RWPE2 (cell line): Measurements from ENCODE around the gene SPACDR.
"Not testable (repeated sequence)": the region's sequence is repeated elsewhere in the genome, so short reads cannot be mapped to it uniquely, and the experiment has no call there.

Experiments
- ATAC-seq: fragments of 200-7000 bp; cut with Tn5 transposase; 3 replicates; pipeline ENCODE4 v1.9.1; 2021; ENCODE audit warnings: low read depth
- DNase-seq: peaks from one replicate; pipeline ENCODE4 v3.0.0-alpha.2; 2020; ENCODE audit warnings: low spot score
- H3K27ac ChIP-seq: fragments of 450-650 bp; 2 replicates; pipeline ENCODE4 v1.5.1; 2017; ENCODE audit warnings: mild to moderate bottlenecking; ENCODE audit not compliant: poor library complexity, severe bottlenecking
- H3K27me3 ChIP-seq: fragments of 250-450 bp; sonication (Bioruptor Pico); 2 replicates; pipeline ENCODE4 v1.5.1; 2021; ENCODE audit warnings: mild to moderate bottlenecking, moderate library complexity; ENCODE audit not compliant: insufficient read depth, poor library complexity, severe bottlenecking
- H3K36me3 ChIP-seq: fragments of 250-450 bp; sonication (Bioruptor Pico); 2 replicates; pipeline ENCODE4 v1.5.1; 2020; ENCODE audit warnings: low read depth, mild to moderate bottlenecking, moderate library complexity
- H3K4me1 ChIP-seq: fragments of 250-450 bp; sonication (Bioruptor Pico); 2 replicates; pipeline ENCODE4 v1.5.1; 2021; ENCODE audit warnings: mild to moderate bottlenecking, moderate library complexity; ENCODE audit not compliant: insufficient read depth, poor library complexity, severe bottlenecking
- H3K4me3 ChIP-seq: fragments of 250-450 bp; sonication (Bioruptor Pico); 2 replicates; pipeline ENCODE4 v1.5.1; 2021; ENCODE audit warnings: mild to moderate bottlenecking, moderate library complexity; ENCODE audit not compliant: severe bottlenecking
- H3K9me3 ChIP-seq: fragments of 250-450 bp; sonication (Bioruptor Pico); 2 replicates; pipeline ENCODE4 v1.5.1; 2021; ENCODE audit warnings: mild to moderate bottlenecking, moderate library complexity; ENCODE audit not compliant: severe bottlenecking
- TF ChIP-seq, protein P1 (sequence below): fragments of 450-650 bp; IDR thresholded peaks from one replicate; pipeline ENCODE4 v1.5.1; 2017; ENCODE audit warnings: mild to moderate bottlenecking, moderate library complexity; ENCODE audit not compliant: poor library complexity, severe bottlenecking

Gene SPACDR

GRCh38 chr7:100456562-100456961 is 7.5 kb downstream of the SPACDR start:
- Histone ChIP-seq H3K9me3 (no peaks in the 10 kb centered on the region), H3K4me1 (no peaks in the 10 kb centered on the region), H3K27ac (no peak overlapping the region), H3K4me3 (no peak overlapping the region), H3K27me3 (no peaks in the 10 kb centered on the region), H3K36me3 (no peaks in the 10 kb centered on the region)
- ATAC-seq (no peak), DNase-seq (no peak)
- TF ChIP-seq, protein P1, sequence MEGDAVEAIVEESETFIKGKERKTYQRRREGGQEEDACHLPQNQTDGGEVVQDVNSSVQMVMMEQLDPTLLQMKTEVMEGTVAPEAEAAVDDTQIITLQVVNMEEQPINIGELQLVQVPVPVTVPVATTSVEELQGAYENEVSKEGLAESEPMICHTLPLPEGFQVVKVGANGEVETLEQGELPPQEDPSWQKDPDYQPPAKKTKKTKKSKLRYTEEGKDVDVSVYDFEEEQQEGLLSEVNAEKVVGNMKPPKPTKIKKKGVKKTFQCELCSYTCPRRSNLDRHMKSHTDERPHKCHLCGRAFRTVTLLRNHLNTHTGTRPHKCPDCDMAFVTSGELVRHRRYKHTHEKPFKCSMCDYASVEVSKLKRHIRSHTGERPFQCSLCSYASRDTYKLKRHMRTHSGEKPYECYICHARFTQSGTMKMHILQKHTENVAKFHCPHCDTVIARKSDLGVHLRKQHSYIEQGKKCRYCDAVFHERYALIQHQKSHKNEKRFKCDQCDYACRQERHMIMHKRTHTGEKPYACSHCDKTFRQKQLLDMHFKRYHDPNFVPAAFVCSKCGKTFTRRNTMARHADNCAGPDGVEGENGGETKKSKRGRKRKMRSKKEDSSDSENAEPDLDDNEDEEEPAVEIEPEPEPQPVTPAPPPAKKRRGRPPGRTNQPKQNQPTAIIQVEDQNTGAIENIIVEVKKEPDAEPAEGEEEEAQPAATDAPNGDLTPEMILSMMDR, result no peak

DNA sequence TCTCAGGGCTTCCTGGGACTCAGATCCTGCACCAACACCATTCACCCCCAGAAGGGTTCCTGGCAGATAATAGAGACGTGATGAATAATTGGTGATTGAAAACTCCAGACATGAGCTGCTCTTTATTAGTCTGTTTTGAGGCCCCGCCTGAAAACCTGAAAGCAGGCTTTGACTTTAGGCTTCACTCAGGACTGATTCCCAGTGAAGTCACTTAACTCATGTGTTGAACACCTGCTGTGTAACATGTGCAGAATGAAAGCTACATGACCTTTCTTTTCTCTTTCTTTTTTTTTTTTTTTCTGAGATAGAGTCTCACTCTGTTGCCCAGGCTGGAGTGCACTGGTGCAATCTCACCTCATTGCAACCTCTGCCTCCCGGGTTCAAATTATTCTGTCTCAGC is 8.9 kb downstream of the SPACDR start:
- Histone ChIP-seq H3K27ac (no peak overlapping the region), H3K27me3 (no peaks in the 10 kb centered on the region), H3K4me1 (no peaks in the 10 kb centered on the region), H3K9me3 (no peaks in the 10 kb centered on the region), H3K4me3 (no peak overlapping the region), H3K36me3 (no peaks in the 10 kb centered on the region)
- TF ChIP-seq, protein P1, result no peak
- DNase-seq (no peak), ATAC-seq (no peak)

- not testable (repeated sequence) for H3K9me3 ChIP-seq, H3K4me3 ChIP-seq, H3K27ac ChIP-seq, DNase-seq, H3K27me3 ChIP-seq, ATAC-seq, H3K36me3 ChIP-seq, H3K4me1 ChIP-seq
Observed at GRCh38 chr7:100453854-100454253, 10.2 kb downstream of the SPACDR start.

- H3K9me3 ChIP-seq, result no peaks in the 10 kb centered on the region
- H3K36me3 ChIP-seq, result no peaks in the 10 kb centered on the region
- no peak overlapping the region for H3K4me3 ChIP-seq
- no peaks in the 10 kb centered on the region for H3K27me3 ChIP-seq
- DNase-seq (no peak), ATAC-seq (no peak)
- no peak overlapping the region for H3K27ac ChIP-seq
- H3K4me1 ChIP-seq, result no peaks in the 10 kb centered on the region
- TF ChIP-seq, protein P1, result no peak
Observed at GRCh38 chr7:100452513-100452912, 11.5 kb downstream of the SPACDR start.

DNA sequence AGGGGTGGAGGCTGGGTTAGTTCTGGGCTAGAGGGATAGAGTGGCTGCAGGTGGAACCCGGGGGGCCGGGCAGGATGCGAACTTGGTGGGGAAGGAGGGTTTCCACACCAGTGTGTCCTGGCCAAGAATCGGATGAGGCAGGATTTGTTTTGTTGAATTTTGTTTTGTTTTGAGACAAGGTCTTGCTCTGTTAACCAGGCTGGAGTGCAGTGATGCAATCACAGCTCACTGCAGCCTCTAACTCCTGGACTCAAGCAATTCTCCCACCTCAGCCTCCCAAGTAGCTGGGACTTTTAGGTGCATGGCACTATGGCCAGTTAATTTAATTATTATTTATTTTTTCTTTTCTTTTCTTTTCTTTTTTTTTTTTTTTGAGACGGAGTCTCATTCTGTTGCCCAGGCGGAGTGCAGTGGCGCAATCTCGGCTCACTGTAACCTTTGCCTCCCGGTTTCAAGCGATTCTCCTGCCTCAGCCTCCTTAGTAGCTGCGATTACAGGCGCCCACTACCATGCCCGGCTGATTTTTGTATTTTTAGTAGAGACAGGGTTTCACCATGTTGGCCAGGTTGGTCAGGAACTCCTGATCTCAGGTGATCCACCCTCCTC is 14.8 kb downstream of the SPACDR start:
- Histone ChIP-seq H3K4me3 (no peak overlapping the region), H3K27me3 (no peaks in the 10 kb centered on the region), H3K27ac (no peak overlapping the region), H3K4me1 (peaks cover 4% of the 10 kb centered on the region), H3K36me3 (no peaks in the 10 kb centered on the region), H3K9me3 (no peaks in the 10 kb centered on the region)
- ATAC-seq (no peak), DNase-seq (no peak)
- TF ChIP-seq, protein P1, result no peak

- not testable (repeated sequence) for H3K4me1 ChIP-seq, H3K27ac ChIP-seq, H3K27me3 ChIP-seq, H3K36me3 ChIP-seq, ATAC-seq, H3K4me3 ChIP-seq, H3K9me3 ChIP-seq, DNase-seq
Observed at GRCh38 chr7:100447363-100447762, 16.7 kb downstream of the SPACDR start.
